HepG2 (cell line): Measurements from ENCODE around the gene VRK3. TPM values are rescaled to one million over a fixed set of nuclear protein-coding genes. Genes with fewer than 3 reads are reported as not detected.

Source experiments
- ATAC-seq: fragments of 200-7000 bp; cut with Tn5 transposase; 3 replicates; pipeline ENCODE4 v1.9.1; 2020; ENCODE audit warnings: mild to moderate bottlenecking, moderate library complexity
- Bru-seq: library from RNA; stranded (reverse); fragments of 400-500 nt; gene quantifications from one replicate; lab custom pipeline; 2021; lab: Mats Ljungman, UMichigan
- BruChase-seq, 2 experiments: library from RNA; stranded (reverse); fragments of 400-500 nt; gene quantifications; one replicate each; lab custom pipeline; 2021; lab: Mats Ljungman, UMichigan
- BruUV-seq: library from RNA; stranded (reverse); fragments of 400-500 nt; replicated peaks from 2 replicates; lab custom pipeline; 2021; lab: Mats Ljungman, UMichigan
- CTCF ChIA-PET: fragments of 300-600 bp; formaldehyde crosslinking; extraction: SDS; loops from one replicate; lab custom pipeline; 2021; ENCODE audit warnings: low total read pairs, inconsistent platforms, low intra/inter-chr PET ratio; lab: Yijun Ruan, JAX
- POLR2A ChIA-PET: fragments of 350-600 bp; sonication (Branson Sonifier 250); formaldehyde crosslinking; loops from one replicate; lab custom pipeline; 2020; ENCODE audit warnings: antibody characterized with exemption, inconsistent platforms; lab: Yijun Ruan, JAX
- DNase-seq: peaks from one replicate; pipeline ENCODE4 v3.0.0-alpha.2; 2015; ENCODE audit warnings: low spot score
- FAIRE-seq: peaks from 3 replicates; lab custom pipeline; 2011; peaks lifted over from hg19 to GRCh38; lab: Jason Lieb, UNC
- H2AFZ ChIP-seq: one replicate; pipeline ENCODE4 v1.6.1; 2011; ENCODE audit warnings: low read length, inconsistent platforms
- H3K27ac ChIP-seq: fragments of 300-600 bp; 3 replicates; pipeline ENCODE4 v1.8.0; 2011; ENCODE audit warnings: mixed run types, mild to moderate bottlenecking, mixed read lengths, low read length, inconsistent platforms; ENCODE audit not compliant: insufficient read depth; ENCODE audit errors: extremely low read length
- H3K27me3 ChIP-seq, 2 experiments: fragments of 200-600 bp in 1 of 2; 2 replicates in 1 of 2; 3 replicates in 1 of 2; pipeline versions ENCODE4 v1.6.0 to v1.8.0; 2011; ENCODE audit warnings: low read length in 2 of 2, mild to moderate bottlenecking in 2 of 2, moderate library complexity in 2 of 2, inconsistent platforms in 1 of 2; ENCODE audit not compliant: insufficient read depth in 2 of 2, control insufficient read depth in 1 of 2
- H3K36me3 ChIP-seq, 2 experiments: fragments of 200-600 bp in 1 of 2; replicated peaks in 1 of 2; 2 replicates in 1 of 2; 3 replicates in 1 of 2; pipeline versions ENCODE4 v1.5.1 to v1.8.0; 2011; ENCODE audit warnings: low read length in 2 of 2, inconsistent platforms in 1 of 2; ENCODE audit not compliant: insufficient read depth in 2 of 2, control insufficient read depth in 1 of 2
- H3K4me1 ChIP-seq: 2 replicates; pipeline ENCODE4 v1.5.1; 2012; ENCODE audit warnings: low read length, inconsistent platforms; ENCODE audit not compliant: insufficient read depth
- H3K4me2 ChIP-seq: 2 replicates; pipeline ENCODE4 v1.6.0; 2011; ENCODE audit warnings: low read depth, low read length, inconsistent platforms
- H3K4me3 ChIP-seq, 3 experiments: fragments of 200-600 bp in 1 of 3; sonication (generic), shearing (Covaris generic) in 1 of 3; replicated peaks in 1 of 3; 2 replicates each; pipeline ENCODE4 v1.5.1; 2011 to 2016; ENCODE audit warnings: low read length in 3 of 3, inconsistent platforms in 2 of 3, low read depth in 2 of 3, mild to moderate bottlenecking in 2 of 3, control low read depth in 1 of 3, mixed read lengths in 1 of 3; ENCODE audit not compliant: insufficient read depth in 1 of 3
- H3K79me2 ChIP-seq: one replicate; pipeline ENCODE4 v1.6.1; 2011; ENCODE audit warnings: low read length, inconsistent platforms; ENCODE audit not compliant: insufficient read depth
- H3K9ac ChIP-seq: 2 replicates; pipeline ENCODE4 v1.6.0; 2011; ENCODE audit warnings: mild to moderate bottlenecking, low read depth, low read length, inconsistent platforms; ENCODE audit not compliant: insufficient read depth
- H3K9me3 ChIP-seq: 2 replicates; pipeline ENCODE4 v1.5.1; 2012; ENCODE audit warnings: mild to moderate bottlenecking, low read length
- H4K20me1 ChIP-seq: 2 replicates; pipeline ENCODE4 v1.6.0; 2011; ENCODE audit warnings: inconsistent platforms, mild to moderate bottlenecking, low read length, moderate library complexity; ENCODE audit not compliant: insufficient read depth
- CC2D1A ChIP-seq: sonication (generic); formaldehyde crosslinking; IDR thresholded peaks from 2 replicates; pipeline ENCODE4 v1.8.1; 2023; ENCODE audit warnings: mild to moderate bottlenecking, missing genetic modification reagents
- ERF ChIP-seq: IDR thresholded peaks from 2 replicates; pipeline ENCODE4 v1.6.1; 2018; ENCODE audit warnings: missing biosample characterization, missing genetic modification reagents
- EZH2 ChIP-seq: conservative IDR thresholded peaks from 2 replicates; pipeline ENCODE4 v1.6.1; 2012; ENCODE audit warnings: mild to moderate bottlenecking, low read depth, low read length, moderate library complexity
- HOXA7 ChIP-seq: sonication (generic); formaldehyde crosslinking; IDR thresholded peaks from 2 replicates; pipeline ENCODE4 v1.8.1; 2022; ENCODE audit warnings: mild to moderate bottlenecking, missing genetic modification reagents, moderate library complexity
- KDM5A ChIP-seq: fragments of 200-600 bp; sonication (generic); IDR thresholded peaks from 2 replicates; pipeline ENCODE4 v1.7.0; 2018; ENCODE audit warnings: antibody characterized with exemption, mild to moderate bottlenecking, low read length, borderline replicate concordance
- MAX ChIP-seq: IDR thresholded peaks from 2 replicates; pipeline ENCODE4 v1.6.1; 2012; ENCODE audit warnings: inconsistent platforms
- MIER2 ChIP-seq: IDR thresholded peaks from 2 replicates; pipeline ENCODE4 v1.6.1; 2016; ENCODE audit warnings: missing biosample characterization, missing genetic modification reagents
- NFIC ChIP-seq: IDR thresholded peaks from 2 replicates; pipeline ENCODE4 v1.6.1; 2012; ENCODE audit warnings: mild to moderate bottlenecking, low read length, inconsistent platforms
- SCMH1 ChIP-seq: sonication (generic); formaldehyde crosslinking; IDR thresholded peaks from 2 replicates; pipeline ENCODE4 v1.9.0; 2021; ENCODE audit warnings: missing genetic modification reagents, mild to moderate bottlenecking, borderline replicate concordance
- TFAP4 ChIP-seq: sonication (generic); IDR thresholded peaks from 2 replicates; pipeline ENCODE4 v1.6.1; 2016; ENCODE audit warnings: low read depth, borderline replicate concordance
- ZNF3 ChIP-seq: IDR thresholded peaks from 2 replicates; pipeline ENCODE4 v1.7.0; 2017; ENCODE audit warnings: inconsistent platforms
- ZNF34 ChIP-seq: sonication (generic); formaldehyde crosslinking; IDR thresholded peaks from 2 replicates; pipeline ENCODE4 v1.4.0; 2020; ENCODE audit warnings: mild to moderate bottlenecking, missing genetic modification reagents, borderline replicate concordance
- ZNF709 ChIP-seq: sonication (generic); formaldehyde crosslinking; IDR thresholded peaks from 2 replicates; pipeline ENCODE4 v1.5.0; 2020; ENCODE audit warnings: mild to moderate bottlenecking, missing genetic modification reagents
- ZNF776 ChIP-seq: sonication (generic); formaldehyde crosslinking; IDR thresholded peaks from 2 replicates; pipeline ENCODE4 v1.4.0; 2020; ENCODE audit warnings: mild to moderate bottlenecking, missing genetic modification reagents
- WGBS: methylation state at CpG from one replicate; pipeline ENCODE4 v1.1.6; 2017; ENCODE audit warnings: low lambda C conversion rate; 5-methylcytosine and 5-hydroxymethylcytosine counted together
- in situ Hi-C: cut with HindIII; loops from 2 replicates; pipeline ENCODE4 v1.10.0; 2017; ENCODE audit warnings: low pct_unique_long_range_greater_than_20kb; ENCODE audit not compliant: extremely low pct_ligation_motif_present
- intact Hi-C: fragments of 100-400 bp; cut with micrococcal nuclease; formaldehyde crosslinking; loops from one replicate; pipeline ENCODE4 v1.10.0; 2022; ENCODE audit not compliant: unreplicated experiment
- long read RNA-seq, 2 experiments: library from RNA in 1 of 2; library from polyadenylated mRNA in 1 of 2; stranded (forward) in 1 of 2; unstranded in 1 of 2; transcript quantifications; one replicate each; pipeline ENCODE4 v2.0.0, GENCODE V29; 2019 to 2022
- polyA minus RNA-seq, 3 experiments: library from RNA; depleted of rRNA, polyadenylated mRNA; stranded (reverse); fragments of >200 nt; gene quantifications; 2 replicates each; pipeline ENCODE4 v1.2.3, GENCODE V29; 2011; ENCODE audit warnings: low replicate concordance in 1 of 3
- polyA plus RNA-seq, 8 experiments: library from polyadenylated mRNA; depleted of rRNA in 3 of 8; stranded (reverse) in 7 of 8; unstranded in 1 of 8; fragments of >200 nt; fragmentation: Illumina TruSeq in 4 of 8; extraction: Trizol in 4 of 8; gene quantifications; 2 replicates each; pipeline versions ENCODE4 v1.2.1 to v1.2.3, GENCODE V29; 2011 to 2016; ENCODE audit warnings: low read depth in 4 of 8, missing spikeins in 1 of 8, mixed read lengths in 1 of 8; ENCODE audit not compliant: insufficient read depth in 1 of 8
- total RNA-seq, 5 experiments: library from RNA; depleted of rRNA; stranded (reverse); fragments of >200 nt; fragmentation: Illumina TruSeq; extraction: Trizol; gene quantifications; 2 replicates each; pipeline ENCODE4 v1.2.3, GENCODE V29; 2016; ENCODE audit warnings: low read depth in 1 of 5

Gene VRK3
- 25.6 and 28.3 TPM in 2 replicates for total RNA-seq (2016; rRNA removed; fragmentation: Illumina TruSeq; extraction: Trizol)
- 10.4 and 11.6 TPM in 2 replicates for total RNA-seq (2016; cell fraction: cytosol; rRNA removed; fragmentation: Illumina TruSeq; extraction: Trizol; ENCODE audit: low read depth)
- total RNA-seq (2016; cell fraction: insoluble cytoplasmic fraction; rRNA removed; fragmentation: Illumina TruSeq; extraction: Trizol), result 22.9 and 27.1 TPM in 2 replicates
- 18.0 and 21.0 TPM in 2 replicates for total RNA-seq (2016; cell fraction: membrane; rRNA removed; fragmentation: Illumina TruSeq; extraction: Trizol)
- total RNA-seq (2016; cell fraction: nucleus; rRNA removed; fragmentation: Illumina TruSeq; extraction: Trizol), result 20.3 and 23.2 TPM in 2 replicates
- 16.8 and 23.8 TPM in 2 replicates for polyA plus RNA-seq (2011; rRNA removed)
- 12.1 and 17.8 TPM in 2 replicates for polyA plus RNA-seq (2011; cell fraction: cytosol; rRNA removed)
- polyA plus RNA-seq (2011; cell fraction: nucleus; rRNA removed), result 31.8 and 34.6 TPM in 2 replicates
- 21.1 and 21.2 TPM in 2 replicates for polyA plus RNA-seq (2012)
- polyA plus RNA-seq (2016; cell fraction: cytosol; fragmentation: Illumina TruSeq; extraction: Trizol; ENCODE audit: low read depth), result 11.8 and 13.6 TPM in 2 replicates
- polyA plus RNA-seq (2016; cell fraction: insoluble cytoplasmic fraction; fragmentation: Illumina TruSeq; extraction: Trizol; ENCODE audit: low read depth), result 33.2 and 33.9 TPM in 2 replicates
- 15.6 and 18.4 TPM in 2 replicates for polyA plus RNA-seq (2016; cell fraction: membrane; fragmentation: Illumina TruSeq; extraction: Trizol; ENCODE audit: low read depth)
- 26.8 and 29.2 TPM in 2 replicates for polyA plus RNA-seq (2016; cell fraction: nucleus; fragmentation: Illumina TruSeq; extraction: Trizol; ENCODE audit: insufficient read depth, low read depth)
- polyA minus RNA-seq (2011; rRNA and poly(A)+ RNA removed; ENCODE audit: low replicate concordance), result 15.7 and 37.7 TPM in 2 replicates
- 4.7 and 10.4 TPM in 2 replicates for polyA minus RNA-seq (2011; cell fraction: cytosol; rRNA and poly(A)+ RNA removed)
- polyA minus RNA-seq (2011; cell fraction: nucleus; rRNA and poly(A)+ RNA removed), result 25.6 and 30.6 TPM in 2 replicates
- Bru-seq, nascent RNA, result percentile 57 among the genes with signal in this experiment
- percentile 56 among the genes with signal in this experiment for BruChase-seq, experiment 1, labeled RNA remaining after a 6-hour chase
- percentile 61 among the genes with signal in this experiment for BruChase-seq, experiment 2, labeled RNA remaining after a 2-hour chase
- long read RNA-seq, experiment 1, transcript VRK3-217 (15 exons, 2,126 nt), result major isoform, 14 of 49 reads
- long read RNA-seq, experiment 1, transcript VRK3-201 (15 exons, 1,938 nt), result minor isoform, 7 of 49 reads
- long read RNA-seq, experiment 1, partial matches to known transcripts, result 12 of 49 reads
- long read RNA-seq, experiment 1, other reads (novel, unspliced or antisense), result 12 of 49 reads
- long read RNA-seq, experiment 2, transcript VRK3-201 (15 exons, 1,938 nt), result minor isoform, 5 of 50 reads
- long read RNA-seq, experiment 2, transcript VRK3-217 (15 exons, 2,126 nt), result major isoform, 6 of 50 reads
- long read RNA-seq, experiment 2, partial matches to known transcripts, result 30 of 50 reads
- long read RNA-seq, experiment 2, other reads (novel, unspliced or antisense), result 7 of 50 reads

- WGBS, result under 1% methylated on average over 18 of the region's 59 CpGs
- Histone ChIP-seq H3K4me2 (peak within 1 kb of the TSS; percentile 97), H2AFZ (peak within 1 kb of the TSS; percentile 60), H3K27ac (peak within 1 kb of the TSS; percentile 71), H4K20me1 (no peaks in the 10 kb centered on the region), H3K36me3 (peaks cover 2 to 4% of the 10 kb centered on the region in 2 experiments; a peak in 3 of 5 replicates), H3K79me2 (peaks cover 48% of the 10 kb centered on the region), H3K27me3 (no peaks in the 10 kb centered on the region; a peak in 1 of 5 replicates), H3K9me3 (no peaks in the 10 kb centered on the region), H3K4me3 (peak within 1 kb of the TSS; percentile 70 to 92 (median 88)), H3K9ac (peak within 1 kb of the TSS; percentile 83), H3K4me1 (peaks cover 61% of the 10 kb centered on the region)
- peak; percentile 95 for FAIRE-seq
- peak; percentile 85 for ATAC-seq
- CTCF ChIA-PET, result no interaction called here
- in situ Hi-C loops (no loop called here), intact Hi-C loops (no loop called here)
- DNase-seq, result peak; percentile 100
- POLR2A ChIA-PET, result interaction anchor here (1.0 to 1.6 kb wide), 4 partner anchors 15 to 156 kb away, joined by 3 to 8 read pairs (median 4); partner anchors contain the start of genes AKT1S1, ATF5, NUP62 and TBC1D17
- BruUV-seq, result no TSS peak
- TF ChIP-seq ZNF776 (CRISPR knock-in tag) (no peak), MAX (peak; percentile 33; the same call in 1 of the 2 replicates), TFAP4 (0 out of 2 replicates have a peak, but pooled peaks have one; percentile 13), ZNF709 (0 out of 2 replicates have a peak, but pooled peaks have one; percentile 14), CC2D1A (CRISPR knock-in tag) (no peak), ZNF34 (CRISPR knock-in tag) (no peak), NFIC (no peak), ZNF3 (no peak), EZH2 (no peak), SCMH1 (no peak), HOXA7 (CRISPR knock-in tag) (no peak), ERF (CRISPR knock-in tag) (peak; percentile 69), KDM5A (no peak), MIER2 (CRISPR knock-in tag) (no peak)
Measured at GRCh38 chr19:50025022-50025793, at the start of gene VRK3. TSS of gene VRK3 (minus strand) at chr19:50025372. CDS start at chr19:50016162, 9,210 bp downstream.
